NT2/D1 (cell line): ENCODE data around the gene NRXN2.

Experiments
- SUZ12 ChIP-seq: IDR thresholded peaks from 2 replicates; pipeline ENCODE4 v1.6.1; 2011; ENCODE audit not compliant: insufficient read length, insufficient read depth; ENCODE audit errors: extremely low read depth
- YY1 ChIP-seq: IDR thresholded peaks from 2 replicates; pipeline ENCODE4 v1.6.1; 2011; ENCODE audit not compliant: insufficient read length, insufficient read depth
- ZNF274 ChIP-seq: IDR thresholded peaks from 2 replicates; pipeline ENCODE4 v1.6.1; 2011; ENCODE audit warnings: mild to moderate bottlenecking, low read depth, low read length

DNA sequence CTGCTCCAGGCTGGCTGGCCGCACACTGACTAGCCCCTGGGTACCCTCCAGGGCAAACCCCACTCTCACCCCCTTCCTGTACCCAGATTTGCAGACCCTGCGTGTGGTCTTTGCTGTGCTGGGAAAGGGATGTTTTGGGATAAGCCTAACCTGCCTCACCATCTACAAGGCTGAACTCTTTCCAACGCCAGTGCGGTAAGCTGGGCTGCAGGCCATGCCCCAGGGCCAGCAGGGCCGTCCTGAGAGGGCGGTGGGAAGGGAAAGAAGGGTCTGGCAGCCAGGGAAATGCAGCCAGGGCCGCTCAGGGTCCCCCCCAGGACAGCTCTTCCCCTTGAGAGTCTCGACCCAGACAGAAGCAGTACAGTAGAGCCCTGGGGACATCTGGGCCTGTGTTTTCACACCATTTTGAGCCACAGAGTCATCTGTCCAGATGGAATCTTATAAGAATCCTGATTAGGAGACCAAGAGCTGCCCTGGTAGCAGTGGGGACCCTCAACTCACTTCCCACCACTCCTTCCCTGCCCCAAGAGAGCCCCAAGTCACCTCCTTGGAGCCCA is 154.3 kb downstream of the NRXN2 start:
- TF ChIP-seq SUZ12 (no peak), ZNF274 (no peak), YY1 (no peak)
